Measurements from ENCODE around the gene ZNF14.
"Not testable (repeated sequence)": the region's sequence is repeated elsewhere in the genome, so short reads cannot be mapped to it uniquely, and the experiment has no call there.

The ZNF14 gene

DNA sequence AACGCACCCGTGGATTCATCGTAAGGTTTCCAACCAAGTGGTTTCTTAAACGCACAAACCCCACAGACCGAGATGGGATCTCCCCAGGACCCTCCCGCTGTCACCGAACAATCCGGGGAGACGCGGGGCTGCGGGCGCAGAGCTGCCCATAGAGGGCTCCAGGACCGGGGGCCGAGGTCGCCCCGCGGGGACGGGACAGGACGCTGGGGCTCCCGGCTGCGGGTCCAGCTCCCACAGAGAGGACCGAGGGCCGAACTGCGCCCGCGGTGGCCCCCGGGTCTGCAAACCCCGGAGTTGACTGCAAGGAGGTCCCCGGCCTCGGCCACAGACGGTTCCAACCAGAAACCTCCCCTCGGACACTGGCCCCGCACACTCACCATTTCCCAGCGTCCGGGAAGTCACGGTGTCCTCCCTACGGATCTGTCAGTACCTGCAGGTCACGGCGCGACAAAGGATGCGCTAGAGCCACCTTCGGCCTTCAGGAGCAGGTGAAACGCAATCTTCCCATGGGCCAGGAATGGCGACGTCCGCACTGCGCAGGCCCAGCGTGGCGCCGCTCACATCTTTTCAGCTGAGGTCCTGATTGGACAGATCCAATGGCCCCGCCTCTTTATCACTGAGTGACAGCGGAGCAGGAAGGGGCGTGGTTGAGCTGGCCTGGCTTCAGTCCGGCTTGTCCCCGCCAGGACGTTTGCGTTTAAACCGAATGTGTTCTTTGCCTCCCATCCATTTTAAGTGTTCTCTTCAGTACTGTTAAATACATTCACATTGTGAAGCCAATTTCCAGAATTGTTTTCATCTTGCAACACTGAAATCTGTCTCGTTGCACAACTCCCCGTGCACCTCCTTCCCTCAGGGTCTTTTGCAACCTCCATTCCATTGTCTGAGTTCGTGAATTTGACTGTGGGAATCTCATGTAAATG, at the start of gene ZNF14:
TSS of gene ZNF14 (minus strand) at position 534 of the 923 bp plus-strand sequence. CDS start at position 380, 154 bp downstream.
- peak within 1 kb of the TSS; percentile 67 for H3K4me2 ChIP-seq (ENCODE audit: low read length)
- H3K27me3 ChIP-seq (ENCODE audit: control insufficient read depth, low read length) = no peaks in the 10 kb centered on the region
- H3K79me2 ChIP-seq (ENCODE audit: control insufficient read depth, low read length) = peaks cover 51% of the 10 kb centered on the region
- no peaks in the 10 kb centered on the region for H4K20me1 ChIP-seq (ENCODE audit: control insufficient read depth, insufficient read depth, low read depth, low read length)
- TF ChIP-seq, protein P1, sequence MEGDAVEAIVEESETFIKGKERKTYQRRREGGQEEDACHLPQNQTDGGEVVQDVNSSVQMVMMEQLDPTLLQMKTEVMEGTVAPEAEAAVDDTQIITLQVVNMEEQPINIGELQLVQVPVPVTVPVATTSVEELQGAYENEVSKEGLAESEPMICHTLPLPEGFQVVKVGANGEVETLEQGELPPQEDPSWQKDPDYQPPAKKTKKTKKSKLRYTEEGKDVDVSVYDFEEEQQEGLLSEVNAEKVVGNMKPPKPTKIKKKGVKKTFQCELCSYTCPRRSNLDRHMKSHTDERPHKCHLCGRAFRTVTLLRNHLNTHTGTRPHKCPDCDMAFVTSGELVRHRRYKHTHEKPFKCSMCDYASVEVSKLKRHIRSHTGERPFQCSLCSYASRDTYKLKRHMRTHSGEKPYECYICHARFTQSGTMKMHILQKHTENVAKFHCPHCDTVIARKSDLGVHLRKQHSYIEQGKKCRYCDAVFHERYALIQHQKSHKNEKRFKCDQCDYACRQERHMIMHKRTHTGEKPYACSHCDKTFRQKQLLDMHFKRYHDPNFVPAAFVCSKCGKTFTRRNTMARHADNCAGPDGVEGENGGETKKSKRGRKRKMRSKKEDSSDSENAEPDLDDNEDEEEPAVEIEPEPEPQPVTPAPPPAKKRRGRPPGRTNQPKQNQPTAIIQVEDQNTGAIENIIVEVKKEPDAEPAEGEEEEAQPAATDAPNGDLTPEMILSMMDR (IDR thresholded peaks at IDR 0.05; ENCODE audit: low read depth, low read length, poor library complexity, severe bottlenecking) = peak; percentile 38
- TF ChIP-seq EZH2phosphoT487 (IDR thresholded peaks at IDR 0.05; ENCODE audit: borderline replicate concordance, low read length) = no peak
- no peaks in the 10 kb centered on the region for H3F3A ChIP-seq (ENCODE audit: control insufficient read depth, insufficient read depth)
- H3K4me3 ChIP-seq (ENCODE audit: low read length) = peak within 1 kb of the TSS; percentile 78
- H3K4me1 ChIP-seq (ENCODE audit: control insufficient read depth, low read length) = peaks cover 13% of the 10 kb centered on the region
- H3K9me3 ChIP-seq (ENCODE audit: control insufficient read depth, insufficient read depth, low read length) = peaks cover 10% of the 10 kb centered on the region; the same call in 1 of the 2 replicates
- H3K9me2 ChIP-seq (replicated peaks; ENCODE audit: control insufficient read depth, low read length) = no peaks in the 10 kb centered on the region
- peaks cover 33% of the 10 kb centered on the region for H3K36me3 ChIP-seq (ENCODE audit: control insufficient read depth, low read length)
- H3K27ac ChIP-seq (ENCODE audit: low read depth, low read length) = no peak within 1 kb of the TSS

DNA sequence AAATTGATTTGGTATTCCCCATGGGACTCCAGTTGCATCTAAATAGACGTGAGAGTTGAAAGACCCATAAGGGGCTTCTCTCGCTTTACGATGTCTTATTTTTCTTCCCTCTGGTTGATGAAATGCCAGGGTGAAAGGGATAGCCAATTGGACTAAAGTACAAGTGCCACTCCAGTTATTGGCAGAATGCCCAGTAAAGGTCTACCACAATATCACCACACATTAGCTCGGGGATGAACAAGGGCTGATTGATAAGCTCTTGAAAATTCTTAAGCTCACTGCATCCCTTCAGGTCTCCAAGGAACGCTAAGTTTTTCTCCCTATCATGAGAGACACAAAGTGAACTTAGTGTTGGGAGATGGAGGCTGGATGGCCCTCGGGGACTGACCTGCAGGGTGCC, 48.9 kb upstream of the ZNF14 start:
- H3F3A ChIP-seq (ENCODE audit: control insufficient read depth, insufficient read depth); H4K20me1 ChIP-seq (ENCODE audit: control insufficient read depth, insufficient read depth, low read depth, low read length); H3K9me3 ChIP-seq (ENCODE audit: control insufficient read depth, insufficient read depth, low read length); H3K4me2 ChIP-seq (ENCODE audit: low read length); H3K4me1 ChIP-seq (ENCODE audit: control insufficient read depth, low read length); H3K9me2 ChIP-seq (replicated peaks; ENCODE audit: control insufficient read depth, low read length); H3K4me3 ChIP-seq (ENCODE audit: low read length); H3K27me3 ChIP-seq (ENCODE audit: control insufficient read depth, low read length); H3K27ac ChIP-seq (ENCODE audit: low read depth, low read length): not testable (repeated sequence)
- Histone ChIP-seq H3K79me2 (ENCODE audit: control insufficient read depth, low read length) (peaks cover 47% of the 10 kb centered on the region), H3K36me3 (ENCODE audit: control insufficient read depth, low read length) (peaks cover 43% of the 10 kb centered on the region)

DNA sequence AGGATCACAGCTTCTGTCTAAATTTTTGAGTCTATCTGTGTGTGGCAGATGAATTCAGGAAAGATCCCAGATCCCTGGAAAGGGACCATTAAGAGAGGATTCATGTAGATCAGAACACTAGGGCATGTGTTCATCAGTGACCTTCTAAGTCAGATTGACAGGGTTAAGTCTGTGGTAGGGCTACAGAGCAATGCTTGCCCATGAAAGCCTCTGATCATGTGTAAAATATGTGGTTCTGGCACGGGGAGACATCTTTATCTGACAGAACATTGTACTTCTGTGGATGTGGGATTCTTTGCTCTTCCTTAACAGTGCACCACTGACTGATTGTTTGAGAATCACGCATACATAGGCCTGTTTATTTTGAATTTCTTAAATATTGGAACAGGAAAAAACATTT, 45.8 kb upstream of the ZNF14 start:
- Histone ChIP-seq H3K4me3 (ENCODE audit: low read length) (no peak overlapping the region), H3K27ac (ENCODE audit: low read depth, low read length) (no peak overlapping the region)
- TF ChIP-seq, protein P1 (IDR thresholded peaks at IDR 0.05; ENCODE audit: low read depth, low read length, poor library complexity, severe bottlenecking) = no peak
- no peak for TF ChIP-seq EZH2phosphoT487 (IDR thresholded peaks at IDR 0.05; ENCODE audit: borderline replicate concordance, low read length)

DNA sequence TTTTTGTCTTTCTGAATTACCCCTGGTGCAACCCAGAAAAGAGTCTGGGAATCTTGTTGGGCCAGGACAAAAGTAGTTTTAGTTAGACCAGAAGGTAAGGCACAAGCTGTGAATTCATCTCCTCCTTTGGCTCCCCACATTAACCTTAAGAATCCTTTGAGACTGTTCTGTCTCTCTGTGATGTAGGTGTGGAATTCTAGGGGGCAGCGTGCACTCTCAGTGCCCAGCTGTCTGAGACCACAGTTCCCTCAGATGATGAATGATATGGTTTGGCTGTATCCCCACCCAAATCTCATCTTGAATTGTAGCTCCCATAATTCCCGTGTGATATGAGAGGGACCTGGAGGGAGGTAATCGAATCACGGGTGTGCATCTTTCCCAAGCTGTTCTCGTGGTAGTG, 44.8 kb upstream of the ZNF14 start:
- H3K27ac ChIP-seq (ENCODE audit: low read depth, low read length) = no peak overlapping the region
- H3K36me3 ChIP-seq (ENCODE audit: control insufficient read depth, low read length) = peaks cover 25% of the 10 kb centered on the region
- peak overlapping the region; percentile 85 for H3K4me3 ChIP-seq (ENCODE audit: low read length)
- peaks cover 47% of the 10 kb centered on the region for H3K79me2 ChIP-seq (ENCODE audit: control insufficient read depth, low read length)
- no peaks in the 10 kb centered on the region for H3F3A ChIP-seq (ENCODE audit: control insufficient read depth, insufficient read depth)
- no peaks in the 10 kb centered on the region for H3K27me3 ChIP-seq (ENCODE audit: control insufficient read depth, low read length)
- no peaks in the 10 kb centered on the region for H3K9me3 ChIP-seq (ENCODE audit: control insufficient read depth, insufficient read depth, low read length)
- H3K4me1 ChIP-seq (ENCODE audit: control insufficient read depth, low read length) = peaks cover 17% of the 10 kb centered on the region
- H3K4me2 ChIP-seq (ENCODE audit: low read length) = peak overlapping the region; percentile 72
- H4K20me1 ChIP-seq (ENCODE audit: control insufficient read depth, insufficient read depth, low read depth, low read length) = no peaks in the 10 kb centered on the region
- H3K9me2 ChIP-seq (replicated peaks; ENCODE audit: control insufficient read depth, low read length) = no peaks in the 10 kb centered on the region
- TF ChIP-seq, protein P1 (IDR thresholded peaks at IDR 0.05; ENCODE audit: low read depth, low read length, poor library complexity, severe bottlenecking) = peak; percentile 45
- TF ChIP-seq EZH2phosphoT487 (IDR thresholded peaks at IDR 0.05; ENCODE audit: borderline replicate concordance, low read length) = no peak

More for the DNA sequence above, 45.8 kb upstream of the ZNF14 start:
- H3K4me1 ChIP-seq (ENCODE audit: control insufficient read depth, low read length) = peaks cover 17% of the 10 kb centered on the region
- no peaks in the 10 kb centered on the region for H4K20me1 ChIP-seq (ENCODE audit: control insufficient read depth, insufficient read depth, low read depth, low read length)
- H3K4me2 ChIP-seq (ENCODE audit: low read length) = no peak overlapping the region
- no peaks in the 10 kb centered on the region for H3K27me3 ChIP-seq (ENCODE audit: control insufficient read depth, low read length)
- peaks cover 25% of the 10 kb centered on the region for H3K36me3 ChIP-seq (ENCODE audit: control insufficient read depth, low read length)
- H3K9me2 ChIP-seq (replicated peaks; ENCODE audit: control insufficient read depth, low read length) = no peaks in the 10 kb centered on the region
- H3K9me3 ChIP-seq (ENCODE audit: control insufficient read depth, insufficient read depth, low read length) = no peaks in the 10 kb centered on the region
- H3K79me2 ChIP-seq (ENCODE audit: control insufficient read depth, low read length) = peaks cover 50% of the 10 kb centered on the region
- H3F3A ChIP-seq (ENCODE audit: control insufficient read depth, insufficient read depth) = no peaks in the 10 kb centered on the region

Measured in DOHH2 (cell line).